GM19240 (cell line): ENCODE data around the gene CTDSP1.
A peak's percentile ranks its signal among the peaks of the same experiment; 100 is the strongest.

ENCODE experiments used
- DNase-seq: peaks from one replicate; pipeline ENCODE4 v3.0.0; 2011; ENCODE audit warnings: low spot score; ENCODE audit not compliant: insufficient read length

CTDSP1 gene

DNA sequence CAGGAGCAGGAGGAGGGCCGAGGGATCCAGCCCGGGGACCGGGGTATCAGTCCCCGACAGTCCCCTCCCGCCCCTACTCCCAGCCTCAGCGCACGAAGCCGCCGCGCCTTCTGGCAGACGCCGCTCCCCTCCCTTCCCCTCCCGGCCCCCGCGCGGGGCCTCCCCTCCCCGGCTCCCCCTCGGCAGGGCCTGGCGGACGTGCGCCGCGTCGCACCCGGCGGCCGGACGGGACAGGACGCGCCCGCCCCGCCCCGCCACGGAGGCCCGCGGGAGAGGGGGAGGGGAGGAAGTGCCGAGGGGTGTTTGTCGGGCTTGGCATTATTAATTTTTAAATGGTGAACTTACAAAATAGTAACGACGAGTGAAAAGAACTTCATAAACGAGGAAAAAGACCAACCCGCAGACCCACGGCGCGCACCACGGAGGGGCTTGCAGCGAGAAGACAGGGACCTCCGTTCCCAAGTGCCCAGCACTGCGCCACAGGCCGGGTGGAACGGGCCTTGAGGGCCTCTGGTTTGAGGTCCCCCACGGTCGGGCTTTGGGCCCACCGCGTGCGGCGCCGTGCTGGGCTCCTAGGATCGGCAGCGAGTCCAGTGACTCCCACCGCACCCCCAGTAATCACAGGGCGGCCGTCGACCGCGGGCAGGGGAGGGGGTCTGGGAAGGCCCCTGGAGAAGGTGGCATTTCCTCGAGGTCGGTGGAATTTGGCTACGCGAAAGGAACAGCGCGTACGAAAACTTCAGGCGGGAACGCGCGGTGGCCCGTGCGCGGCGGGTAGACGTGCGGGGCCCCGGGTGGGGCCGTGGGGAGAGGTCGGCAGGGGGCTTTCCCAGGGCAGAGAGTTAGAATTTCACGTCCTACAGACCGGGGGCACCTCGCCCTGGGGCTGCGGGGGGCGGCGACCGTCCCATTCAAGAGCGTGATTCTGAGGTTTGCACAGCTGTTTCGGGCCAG is 954 bp upstream of the CTDSP1 start:
- no peak for DNase-seq

DNA sequence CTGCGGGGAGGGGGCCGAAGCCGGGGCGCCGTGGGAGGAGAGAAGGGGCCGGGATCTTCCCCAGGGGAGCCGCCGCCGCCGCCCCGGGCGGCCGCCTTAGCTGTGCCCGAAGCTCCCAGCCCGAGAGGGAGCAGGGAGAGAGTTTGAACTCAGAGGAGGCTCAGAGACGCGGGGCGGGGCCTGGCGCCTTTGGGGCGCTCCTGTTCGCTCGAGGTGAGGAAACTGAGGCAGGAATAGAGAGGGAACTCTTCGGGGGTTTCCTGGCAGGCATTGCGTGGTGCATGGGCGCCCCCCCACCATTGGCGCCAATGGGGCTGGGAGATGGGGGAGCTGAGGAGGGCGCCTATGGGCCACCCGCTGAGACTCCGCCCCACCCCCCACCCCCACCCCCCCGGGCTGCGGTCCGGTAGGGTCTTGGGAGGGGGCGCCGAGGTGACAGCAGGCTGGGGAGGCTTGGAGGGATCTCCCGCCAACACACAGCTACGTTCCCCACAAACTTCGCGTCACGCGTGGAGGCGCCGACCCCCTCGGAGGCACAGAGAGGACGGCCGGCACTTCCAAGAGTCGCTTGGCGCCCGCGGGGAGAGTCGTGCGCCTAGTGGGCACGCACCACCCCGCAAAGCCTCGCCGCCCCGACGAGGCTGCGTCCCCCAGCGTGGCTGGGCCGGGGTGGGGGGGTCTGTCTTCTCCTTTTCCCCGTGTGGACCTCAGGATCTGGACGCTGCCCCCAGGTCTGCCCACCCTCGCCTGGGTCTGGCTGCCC is 680 bp downstream of the CTDSP1 start:
- no peak for DNase-seq

DNA sequence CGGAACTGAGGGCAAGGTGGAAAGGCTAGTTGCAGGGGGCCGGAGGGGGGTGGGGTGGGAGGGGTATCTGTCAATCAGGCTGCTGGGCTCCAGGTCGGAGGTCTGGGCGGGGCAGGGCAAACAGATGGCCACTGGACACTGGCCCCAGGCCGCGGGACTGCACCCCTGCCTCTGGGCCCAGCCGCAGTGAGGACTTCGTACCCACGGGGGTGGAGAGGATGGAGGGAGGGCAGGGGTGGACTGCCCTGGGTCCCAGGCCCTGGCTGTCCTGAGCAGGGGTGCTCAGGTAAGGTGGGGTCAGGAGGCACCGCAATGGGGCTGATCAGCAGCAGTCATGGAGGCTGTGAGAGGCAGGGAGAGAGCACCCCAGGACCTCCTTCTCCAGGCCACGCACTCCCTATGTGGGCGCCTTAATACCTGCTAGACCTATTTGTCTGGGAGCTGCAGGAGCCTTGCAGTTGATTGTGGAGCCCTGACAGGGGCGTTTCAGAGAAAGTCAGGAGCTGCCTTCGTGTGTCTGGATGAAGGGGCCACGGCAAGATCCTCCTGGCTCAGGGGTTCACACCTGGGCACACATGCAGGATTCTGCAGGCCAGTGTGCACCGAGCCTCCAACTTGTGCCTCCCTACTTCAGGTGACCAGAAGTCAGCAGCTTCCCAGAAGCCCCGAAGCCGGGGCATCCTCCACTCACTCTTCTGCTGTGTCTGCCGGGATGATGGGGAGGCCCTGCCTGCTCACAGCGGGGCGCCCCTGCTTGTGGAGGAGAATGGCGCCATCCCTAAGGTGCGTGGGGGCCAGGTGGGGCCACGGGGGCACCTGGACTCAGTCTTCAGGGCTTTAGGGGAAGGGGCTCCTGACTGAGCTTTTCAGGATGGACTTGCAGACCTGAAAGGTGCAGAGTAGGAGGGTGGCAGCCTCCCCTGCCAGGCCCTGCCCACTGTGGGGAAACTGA is 1.5 kb downstream of the CTDSP1 start:
- DNase-seq = no peak

DNA sequence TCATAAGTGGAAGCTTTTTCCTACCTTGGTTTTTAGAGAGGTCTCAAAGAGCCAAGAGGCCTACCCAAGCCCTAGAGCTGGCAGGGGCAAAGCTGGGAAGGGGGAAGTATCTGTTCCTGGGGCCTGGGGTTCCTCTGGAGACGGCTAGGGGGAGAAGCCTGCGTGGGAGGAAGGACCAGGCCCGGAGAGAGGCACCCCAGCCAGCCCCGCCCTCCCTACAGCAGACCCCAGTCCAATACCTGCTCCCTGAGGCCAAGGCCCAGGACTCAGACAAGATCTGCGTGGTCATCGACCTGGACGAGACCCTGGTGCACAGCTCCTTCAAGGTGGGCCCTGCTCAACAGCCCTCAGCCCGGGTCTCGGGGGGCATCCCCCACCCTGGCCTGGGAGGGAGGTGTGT is 2.2 kb downstream of the CTDSP1 start:
- DNase-seq = no peak

- DNase-seq = no peak
Observed at GRCh38 chr2:218402491-218402901, 2.8 kb downstream of the CTDSP1 start.

DNA sequence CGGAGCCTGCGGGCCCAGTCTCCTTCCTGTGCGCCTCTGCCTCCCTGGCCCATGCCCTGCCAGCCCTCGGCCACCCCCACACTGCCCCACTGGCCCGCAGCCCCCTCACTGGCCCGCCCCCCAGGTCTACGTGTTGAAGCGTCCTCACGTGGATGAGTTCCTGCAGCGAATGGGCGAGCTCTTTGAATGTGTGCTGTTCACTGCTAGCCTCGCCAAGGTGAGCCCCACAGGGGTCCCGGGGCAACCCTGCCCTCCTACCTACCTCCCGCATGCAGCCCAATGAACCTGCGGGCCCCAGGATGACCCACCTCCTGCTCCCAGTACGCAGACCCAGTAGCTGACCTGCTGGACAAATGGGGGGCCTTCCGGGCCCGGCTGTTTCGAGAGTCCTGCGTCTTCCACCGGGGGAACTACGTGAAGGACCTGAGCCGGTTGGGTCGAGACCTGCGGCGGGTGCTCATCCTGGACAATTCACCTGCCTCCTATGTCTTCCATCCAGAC is 3.3 kb downstream of the CTDSP1 start:
- DNase-seq = no peak

DNA sequence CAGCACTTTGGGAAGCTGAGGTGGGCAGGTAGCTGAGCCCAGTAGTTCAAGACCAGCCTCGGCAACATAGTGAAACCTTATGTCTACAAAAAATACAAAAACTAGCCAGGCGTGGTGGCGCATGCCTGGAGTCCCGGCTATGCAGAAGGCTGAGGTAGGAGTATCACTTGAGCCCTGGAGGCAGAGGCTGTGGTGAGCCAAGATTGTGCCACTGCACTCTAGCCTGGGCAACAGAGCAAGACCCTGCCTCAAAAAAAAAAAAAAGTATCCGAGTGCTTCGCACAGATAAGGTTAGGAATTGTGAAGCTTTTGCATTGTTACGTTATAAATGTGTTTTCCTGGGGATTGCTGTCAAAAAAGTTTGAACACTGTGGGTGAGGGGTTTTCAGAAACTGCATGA is 4.1 kb downstream of the CTDSP1 start:
- DNase-seq = no peak

DNA sequence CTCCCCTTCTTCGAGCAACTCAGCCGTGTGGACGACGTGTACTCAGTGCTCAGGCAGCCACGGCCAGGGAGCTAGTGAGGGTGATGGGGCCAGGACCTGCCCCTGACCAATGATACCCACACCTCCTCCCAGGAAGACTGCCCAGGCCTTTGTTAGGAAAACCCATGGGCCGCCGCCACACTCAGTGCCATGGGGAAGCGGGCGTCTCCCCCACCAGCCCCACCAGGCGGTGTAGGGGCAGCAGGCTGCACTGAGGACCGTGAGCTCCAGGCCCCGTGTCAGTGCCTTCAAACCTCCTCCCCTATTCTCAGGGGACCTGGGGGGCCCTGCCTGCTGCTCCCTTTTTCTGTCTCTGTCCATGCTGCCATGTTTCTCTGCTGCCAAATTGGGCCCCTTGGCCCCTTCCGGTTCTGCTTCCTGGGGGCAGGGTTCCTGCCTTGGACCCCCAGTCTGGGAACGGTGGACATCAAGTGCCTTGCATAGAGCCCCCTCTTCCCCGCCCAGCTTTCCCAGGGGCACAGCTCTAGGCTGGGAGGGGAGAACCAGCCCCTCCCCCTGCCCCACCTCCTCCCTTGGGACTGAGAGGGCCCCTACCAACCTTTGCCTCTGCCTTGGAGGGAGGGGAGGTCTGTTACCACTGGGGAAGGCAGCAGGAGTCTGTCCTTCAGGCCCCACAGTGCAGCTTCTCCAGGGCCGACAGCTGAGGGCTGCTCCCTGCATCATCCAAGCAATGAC is 4.8 kb downstream of the CTDSP1 start:
- no peak for DNase-seq

DNA sequence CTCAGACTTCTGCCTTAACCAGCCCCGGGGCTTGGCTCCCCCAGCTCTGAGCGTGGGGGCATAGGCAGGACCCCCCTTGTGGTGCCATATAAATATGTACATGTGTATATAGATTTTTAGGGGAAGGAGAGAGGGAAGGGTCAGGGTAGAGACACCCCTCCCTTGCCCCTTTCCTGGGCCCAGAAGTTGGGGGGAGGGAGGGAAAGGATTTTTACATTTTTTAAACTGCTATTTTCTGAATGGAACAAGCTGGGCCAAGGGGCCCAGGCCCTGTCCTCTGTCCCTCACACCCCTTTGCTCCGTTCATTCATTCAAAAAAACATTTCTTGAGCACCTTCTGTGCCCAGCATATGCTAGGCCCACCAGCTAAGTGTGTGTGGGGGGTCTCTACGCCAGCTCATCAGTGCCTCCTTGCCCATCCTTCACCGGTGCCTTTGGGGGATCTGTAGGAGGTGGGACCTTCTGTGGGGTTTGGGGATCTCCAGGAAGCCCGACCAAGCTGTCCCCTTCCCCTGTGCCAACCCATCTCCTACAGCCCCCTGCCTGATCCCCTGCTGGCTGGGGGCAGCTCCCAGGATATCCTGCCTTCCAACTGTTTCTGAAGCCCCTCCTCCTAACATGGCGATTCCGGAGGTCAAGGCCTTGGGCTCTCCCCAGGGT is 5.5 kb downstream of the CTDSP1 start:
- DNase-seq = no peak

DNA sequence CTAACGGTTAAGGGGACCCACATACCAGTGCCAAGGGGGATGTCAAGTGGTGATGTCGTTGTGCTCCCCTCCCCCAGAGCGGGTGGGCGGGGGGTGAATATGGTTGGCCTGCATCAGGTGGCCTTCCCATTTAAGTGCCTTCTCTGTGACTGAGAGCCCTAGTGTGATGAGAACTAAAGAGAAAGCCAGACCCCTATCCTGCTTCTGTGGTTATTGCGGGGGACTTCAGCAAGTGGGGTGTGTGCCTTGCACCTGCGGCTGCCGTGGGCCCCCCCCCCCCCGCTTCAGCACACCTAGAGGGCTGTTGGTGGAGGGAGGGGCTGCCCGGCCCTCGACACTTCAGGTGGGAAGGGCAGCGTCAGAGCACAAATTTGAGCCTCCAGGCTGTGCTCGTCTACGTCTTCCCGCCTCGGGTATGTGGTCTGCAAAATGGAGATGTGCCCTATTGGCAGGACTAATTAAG is 6.1 kb downstream of the CTDSP1 start:
- no peak for DNase-seq

GRCh38 chr2:218406209-218406948 is 6.7 kb downstream of the CTDSP1 start:
- DNase-seq = peak; percentile 84

DNA sequence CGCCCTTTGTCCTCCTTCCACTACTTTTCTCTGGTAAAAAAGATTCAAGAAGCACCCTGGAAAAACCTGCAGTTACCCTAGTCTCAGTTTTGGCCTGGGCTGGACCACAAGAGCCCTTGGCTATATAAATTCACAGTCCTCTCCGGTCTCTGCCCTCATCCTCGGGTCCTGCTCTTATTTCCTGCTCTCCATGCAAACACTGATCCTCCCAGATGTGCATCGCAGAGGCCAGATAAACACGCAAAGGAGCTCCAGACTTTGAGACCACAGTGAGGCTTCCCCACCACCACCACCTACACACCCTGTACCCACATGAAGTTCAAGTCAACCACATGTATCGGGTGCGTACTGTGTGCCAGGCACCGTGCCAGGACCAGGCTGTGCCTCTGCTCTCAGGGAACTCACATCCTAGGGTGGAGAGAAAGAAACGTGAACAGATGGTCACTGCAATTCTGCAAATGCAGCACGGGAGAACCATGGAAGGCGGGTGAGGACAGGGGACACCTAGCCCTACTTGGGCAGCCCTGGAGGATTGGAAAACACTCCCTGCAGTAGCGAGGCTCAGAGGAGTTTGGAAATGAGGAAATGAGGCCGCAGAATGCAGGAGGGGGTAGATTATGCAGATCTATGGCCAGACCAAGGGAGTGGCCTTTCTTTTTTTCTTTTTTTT is 7.4 kb downstream of the CTDSP1 start:
- no peak for DNase-seq

DNA sequence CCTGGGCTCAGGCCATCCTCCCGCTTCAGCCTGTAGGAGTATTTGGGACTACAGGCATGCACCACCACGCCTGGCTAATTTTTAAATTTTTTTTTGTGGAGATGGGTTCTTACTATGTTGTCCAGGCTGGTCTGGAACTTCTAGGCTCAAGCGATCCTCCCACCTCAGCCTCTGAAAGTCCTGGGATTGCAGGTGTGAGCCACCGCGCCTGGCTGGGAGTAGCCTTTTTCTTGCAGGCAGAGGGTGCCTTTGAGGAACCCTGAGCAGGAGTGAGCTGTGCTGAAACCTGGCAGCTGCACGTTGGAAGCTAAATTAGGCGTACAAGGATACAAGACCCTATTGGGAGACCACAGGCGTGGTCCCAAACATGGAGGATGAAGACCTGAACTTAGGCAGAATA is 8.0 kb downstream of the CTDSP1 start:
- no peak for DNase-seq

DNA sequence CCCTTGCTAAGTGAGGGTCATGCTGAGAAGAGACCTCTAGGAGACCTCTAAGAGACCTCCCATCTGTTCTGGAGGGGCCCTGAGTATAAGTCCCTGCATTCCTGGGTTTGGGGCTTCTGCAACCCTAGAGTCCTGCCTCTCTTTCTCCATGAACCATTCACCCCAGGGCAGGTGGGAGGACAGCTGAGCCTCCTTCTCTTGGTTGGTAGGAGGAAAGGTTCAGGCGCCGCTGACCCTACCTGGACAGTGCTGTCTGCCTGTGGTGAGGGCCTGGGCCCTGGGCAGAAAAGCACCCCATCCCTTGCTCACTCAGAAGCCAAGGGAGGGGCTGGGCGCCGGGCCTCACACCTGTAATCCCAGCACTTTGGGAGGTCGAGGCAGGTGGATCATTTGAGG is 18.7 kb downstream of the CTDSP1 start:
- DNase-seq = no peak

- DNase-seq = no peak
Observed at GRCh38 chr2:218418717-218419458, 19.2 kb downstream of the CTDSP1 start, which contains the start of gene VIL1. Gene VIL1 (plus strand): TSS chr2:218419123. CDS start chr2:218423779, 4,656 bp downstream.

DNA sequence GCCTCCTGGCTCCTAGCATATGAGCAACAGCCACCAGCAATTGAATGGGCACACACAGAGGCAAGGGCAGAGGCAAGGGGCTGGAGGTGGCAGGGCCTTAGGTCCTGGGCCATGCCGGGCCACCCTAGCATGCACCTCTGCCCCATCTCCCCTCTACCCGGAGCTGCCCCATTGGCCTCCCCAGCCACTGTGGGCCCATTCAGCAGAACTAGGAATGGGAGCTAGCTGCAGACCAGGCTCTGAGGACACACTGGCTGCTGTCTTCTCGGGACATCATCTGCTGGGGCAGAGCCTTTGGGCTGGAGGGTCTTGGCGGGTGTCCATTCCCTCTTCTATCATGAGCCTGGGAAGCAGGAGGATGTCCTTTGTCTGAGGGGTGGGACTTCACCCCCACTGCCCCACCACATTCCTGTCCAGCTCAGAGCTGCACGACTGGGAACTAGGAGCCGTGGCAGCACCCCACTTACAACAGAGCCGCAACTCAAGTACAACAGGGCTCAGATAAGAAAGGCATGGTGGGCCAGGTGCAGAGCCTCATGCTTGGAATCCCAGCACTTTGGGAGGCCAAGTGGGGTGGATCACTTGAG is 20.1 kb downstream of the CTDSP1 start:
- DNase-seq = no peak

- no peak for DNase-seq
Observed at GRCh38 chr2:218421027-218421426, 21.4 kb downstream of the CTDSP1 start.
